T47D (cell line): ENCODE results near the gene RPS21.

ENCODE experiments used
- DNase-seq, 2 experiments: peaks; one replicate each; pipeline versions ENCODE4 v3.0.0 to v3.0.0-alpha.2; 2011 to 2012; ENCODE audit warnings: low read depth in 1 of 2, low spot score in 1 of 2
- JUND ChIP-seq: IDR thresholded peaks from 2 replicates; pipeline ENCODE4 v1.6.1; 2012; ENCODE audit warnings: low read depth
- in situ Hi-C: cut with HindIII; loops from 2 replicates; pipeline ENCODE4 v1.10.0; 2016; ENCODE audit warnings: low sequenced_read_pairs, low pct_unique_long_range_greater_than_20kb

The RPS21 gene

DNA sequence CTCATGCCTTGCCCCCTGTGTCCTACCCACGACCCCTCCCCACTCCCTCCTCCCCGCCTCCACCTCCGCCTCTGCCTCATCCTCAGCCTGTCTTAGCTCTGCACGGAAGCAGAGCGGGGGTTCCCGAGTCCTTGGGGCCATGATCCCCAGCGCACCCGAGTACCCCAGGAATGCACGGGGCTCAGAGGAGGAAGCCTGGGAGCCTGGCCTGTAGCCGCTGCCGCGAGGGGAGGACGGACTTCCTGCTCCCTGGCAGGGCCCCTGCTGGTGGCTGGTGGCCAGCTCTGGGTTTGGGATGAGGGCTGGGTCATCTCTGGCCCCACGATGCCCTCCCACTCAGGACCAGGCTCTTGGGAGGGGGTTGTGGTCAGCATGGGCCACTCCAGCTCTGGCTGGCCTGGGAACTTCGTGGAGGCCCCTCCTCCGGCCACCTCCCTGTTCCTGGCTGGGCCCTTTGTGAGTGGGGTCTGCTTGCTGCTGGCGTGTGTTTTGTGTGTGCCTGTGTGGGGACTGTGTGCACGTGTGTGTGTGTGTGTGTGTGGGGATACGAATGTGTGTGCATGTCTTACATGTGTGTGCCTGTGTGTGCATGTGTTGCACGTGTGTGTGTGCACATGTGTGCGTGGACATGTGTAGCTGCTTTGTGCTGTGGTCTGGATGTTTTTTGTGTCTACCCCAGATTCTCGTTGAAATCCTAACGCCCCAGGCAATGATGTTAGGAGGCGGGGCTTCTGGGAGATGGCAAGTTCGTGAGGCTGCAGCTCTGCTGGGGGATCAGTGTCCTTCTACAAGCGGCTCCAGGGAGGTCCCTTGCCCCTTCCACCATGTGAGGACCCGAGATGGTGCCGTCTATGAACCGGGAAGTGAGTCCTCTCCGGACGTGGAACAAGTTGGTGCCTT is 41.7 kb downstream of the RPS21 start:
- no peak for DNase-seq
- in situ Hi-C loops = no loop called here
- TF ChIP-seq JUND = no peak

DNA sequence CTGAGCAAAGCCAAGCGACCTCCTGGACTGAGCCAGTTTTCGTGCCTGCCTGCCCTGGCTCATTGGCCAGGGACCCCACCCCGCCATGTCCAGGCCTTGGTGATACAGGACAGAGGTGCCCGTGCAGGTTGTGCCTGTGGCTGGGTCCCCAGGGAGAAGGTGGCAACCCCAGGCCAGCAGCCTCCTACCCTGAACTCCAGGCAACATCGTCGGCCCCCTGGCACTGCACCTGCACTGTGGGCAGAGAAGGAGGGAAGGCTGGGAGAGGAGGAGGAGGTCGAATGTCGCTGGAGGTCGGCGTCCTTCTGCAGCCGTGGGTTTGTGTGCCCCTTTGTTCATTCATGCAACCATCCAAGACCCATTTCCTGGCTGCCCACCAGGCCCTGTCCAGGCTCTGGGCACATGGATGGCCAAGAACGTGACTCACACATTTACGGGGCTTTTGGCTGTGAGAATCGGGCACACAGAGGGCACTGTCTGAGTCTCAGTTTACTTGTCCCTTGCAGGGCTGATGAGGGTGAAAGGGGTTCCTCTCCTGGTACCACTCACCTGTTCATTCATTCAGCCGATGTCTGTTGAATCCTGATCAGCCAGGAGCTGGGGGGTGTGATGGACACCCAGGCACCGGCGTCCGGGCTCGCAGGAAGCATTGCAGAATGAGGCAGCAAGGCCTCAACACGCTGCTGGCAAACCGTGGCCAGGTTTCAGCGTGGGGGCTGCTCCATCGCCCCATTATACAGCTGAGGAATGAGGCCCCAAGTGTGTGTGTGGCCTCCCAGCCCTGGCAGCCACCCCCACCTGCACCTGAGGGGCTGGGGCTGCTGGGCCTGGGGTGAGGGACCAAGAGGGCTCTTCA is 42.8 kb downstream of the RPS21 start:
- no peak for TF ChIP-seq JUND
- no peak for DNase-seq
- in situ Hi-C loops = no loop called here

DNA sequence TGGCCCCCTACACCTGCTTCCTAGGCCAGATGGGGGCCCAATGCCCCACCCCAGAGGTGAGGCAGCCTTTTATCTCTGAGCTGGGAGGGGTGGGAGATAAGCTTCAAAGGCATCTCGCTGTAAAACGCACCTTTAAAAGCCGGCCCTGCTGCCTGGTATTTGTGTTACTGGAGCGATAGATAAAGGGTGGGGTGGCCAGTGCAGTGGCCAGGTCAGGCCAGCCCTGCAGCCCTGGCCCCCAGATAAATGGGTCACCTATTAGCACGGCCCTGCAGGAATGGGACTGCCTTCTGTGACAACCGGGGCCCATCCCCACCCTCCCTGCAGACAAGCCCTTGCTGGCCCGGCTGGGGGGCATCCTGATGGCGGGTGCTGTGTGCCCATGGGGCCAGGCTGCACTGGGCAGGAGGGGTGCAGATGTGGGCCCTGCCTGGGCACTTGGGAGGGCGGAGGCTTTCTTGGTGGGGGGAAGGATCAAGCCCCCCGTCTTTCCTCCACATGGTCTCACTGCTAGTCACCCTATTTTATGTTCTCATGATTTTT is 43.5 kb downstream of the RPS21 start:
- no peak for DNase-seq
- in situ Hi-C loops = no loop called here

DNA sequence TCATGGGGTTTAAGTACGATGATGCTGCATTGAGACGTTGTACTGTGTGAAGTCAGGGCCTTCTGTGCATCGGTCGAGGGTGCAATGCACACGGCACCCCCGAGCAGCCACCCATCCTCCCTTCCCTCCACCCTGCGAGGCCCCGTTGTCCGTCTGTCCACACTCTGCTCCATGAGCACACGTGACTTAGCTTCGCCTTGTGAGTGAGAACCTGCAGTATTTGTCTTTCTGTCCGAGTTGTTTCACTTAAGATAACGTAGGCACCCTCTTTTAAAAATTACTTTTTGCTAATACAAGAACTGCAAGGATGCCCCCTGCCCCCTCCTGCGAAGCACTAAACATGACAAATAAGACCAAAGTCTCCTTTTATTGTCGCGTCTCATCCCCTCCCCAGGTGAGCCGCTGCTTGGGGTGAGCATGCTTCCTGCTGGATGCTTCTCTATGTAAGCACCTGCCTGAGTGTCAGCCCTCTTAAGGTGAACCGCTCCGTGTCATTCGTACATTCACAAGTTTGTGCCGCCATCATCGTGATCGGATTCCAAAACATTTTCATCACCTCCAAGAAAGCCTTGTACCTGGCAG is 44.1 kb downstream of the RPS21 start:
- in situ Hi-C loops = no loop called here
- TF ChIP-seq JUND = no peak

More for the DNA sequence above, 43.5 kb downstream of the RPS21 start:
- TF ChIP-seq JUND = no peak

DNA sequence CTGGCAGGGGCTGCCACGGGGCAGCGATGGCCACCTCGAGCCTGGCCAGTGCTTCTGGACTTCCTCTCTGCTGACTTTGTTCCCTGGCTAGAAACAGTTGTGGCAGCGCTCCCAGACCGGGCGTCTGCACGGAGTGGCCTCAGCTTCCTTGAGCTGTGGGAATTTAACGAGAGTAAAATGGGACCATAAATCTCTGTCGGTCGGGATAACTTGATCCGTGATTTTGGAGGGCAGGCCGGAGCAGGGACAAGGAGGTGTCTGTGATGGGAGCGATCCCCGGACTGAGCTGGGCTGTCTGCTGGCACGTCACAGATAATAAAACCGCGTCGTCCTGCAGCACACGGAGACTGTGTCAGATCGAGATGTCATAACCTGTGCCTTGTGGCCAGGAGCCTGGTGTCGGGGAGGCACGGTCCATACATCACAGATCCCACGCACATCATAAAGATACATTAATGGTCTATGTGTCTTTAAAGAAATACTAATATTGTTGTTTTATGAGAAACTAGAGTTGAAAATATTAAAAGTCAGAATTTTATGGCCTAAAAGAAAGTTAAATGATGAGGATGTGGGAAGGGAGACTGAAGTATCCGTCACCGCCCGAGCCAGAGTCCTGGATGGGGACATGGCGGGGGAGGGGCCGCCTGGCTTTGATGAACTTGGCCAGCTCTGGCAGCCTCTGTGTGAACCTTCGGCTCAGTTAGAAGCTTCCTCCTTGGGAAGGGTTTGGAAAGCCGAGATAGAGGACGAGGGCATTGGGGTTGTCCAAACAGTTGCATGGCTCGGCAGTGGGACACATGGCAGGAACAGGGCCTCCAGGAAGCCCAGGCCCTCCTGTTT is 47.0 kb downstream of the RPS21 start:
- DNase-seq = no peak
- in situ Hi-C loops = no loop called here
- no peak for TF ChIP-seq JUND

More for the DNA sequence above, 44.1 kb downstream of the RPS21 start:
- no peak for DNase-seq

DNA sequence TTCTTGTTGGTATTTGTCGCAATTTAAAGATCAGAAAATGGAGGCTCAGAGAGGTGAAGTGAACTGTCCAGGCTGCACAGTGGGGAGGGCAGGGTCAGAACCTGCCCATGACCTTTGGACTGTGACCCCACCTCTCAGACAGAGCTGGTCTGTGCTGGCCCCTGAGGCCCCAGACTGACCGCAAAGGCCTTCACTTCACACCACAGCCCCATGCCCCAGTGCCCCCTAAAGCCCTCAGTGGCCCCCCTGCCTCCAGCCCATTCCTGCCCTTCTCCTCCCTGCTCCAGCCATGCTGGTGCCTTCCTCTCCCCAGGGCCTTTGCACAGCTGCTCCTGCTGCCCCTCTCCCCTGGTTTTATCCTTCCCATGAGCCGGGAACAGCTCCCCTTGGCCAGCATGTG is 49.8 kb downstream of the RPS21 start:
- no peak for DNase-seq
- in situ Hi-C loops = no loop called here
- TF ChIP-seq JUND = no peak

DNA sequence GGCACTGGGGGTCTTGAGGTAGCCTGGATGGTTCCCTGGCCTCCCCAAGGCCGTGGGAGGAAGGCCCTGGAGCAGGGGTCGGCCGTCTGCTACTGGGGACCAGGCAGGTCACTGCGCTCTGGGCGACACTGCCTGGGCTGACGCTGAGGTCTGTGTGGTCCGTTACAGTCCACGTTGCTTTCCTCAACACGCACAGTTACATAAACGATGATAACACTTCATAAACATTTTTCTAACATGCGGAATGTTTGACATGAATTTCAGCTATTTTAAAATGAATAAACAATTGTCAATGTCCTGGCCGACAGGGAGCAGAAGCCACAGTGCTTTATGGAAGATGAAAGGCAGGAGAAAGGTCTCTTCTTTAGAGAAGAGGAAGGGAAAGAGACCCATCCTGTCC is 50.6 kb downstream of the RPS21 start:
- DNase-seq = no peak
- in situ Hi-C loops = no loop called here
- TF ChIP-seq JUND = no peak

DNA sequence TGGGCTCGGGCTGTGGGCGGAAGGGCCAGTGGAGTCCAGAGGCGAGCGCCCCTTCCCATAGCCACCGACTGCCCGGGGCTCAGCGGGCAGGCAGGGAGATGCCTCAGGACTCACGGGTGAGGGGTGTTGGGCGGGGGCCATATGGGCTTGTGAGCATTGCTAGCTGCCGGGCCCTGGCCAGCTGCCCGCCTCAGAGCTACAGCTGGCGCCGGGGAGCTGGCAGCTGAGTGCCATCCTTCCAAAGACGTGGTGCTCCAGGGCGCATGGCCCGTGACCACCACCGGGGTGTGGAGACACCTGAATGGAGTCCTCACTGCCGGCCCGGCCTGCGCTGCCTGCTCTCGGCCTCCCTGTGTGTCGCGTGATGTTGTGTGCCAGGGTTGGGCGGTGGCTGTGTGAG is 51.0 kb downstream of the RPS21 start:
- no peak for DNase-seq
- TF ChIP-seq JUND = no peak
- in situ Hi-C loops = no loop called here
